ENCODE measurements around the gene APPL2.

GRCh38 chr12:105206686-105207374 lies 29.1 kb downstream of the APPL2 start:
- TF ChIP-seq ELK4 (CRISPR knock-in tag; IDR thresholded peaks at IDR 0.05; ENCODE audit: borderline replicate concordance) (no peak), ZNF232 (CRISPR knock-in tag; IDR thresholded peaks at IDR 0.05; ENCODE audit: borderline replicate concordance) (no peak), ZNF383 (CRISPR knock-in tag; IDR thresholded peaks at IDR 0.05; ENCODE audit: borderline replicate concordance) (no peak), MBNL3 (CRISPR knock-in tag; conservative IDR thresholded peaks at IDR 0.05) (no peak), CCDC6 (CRISPR knock-in tag; IDR thresholded peaks at IDR 0.05) (no peak), ZNF235 (CRISPR knock-in tag; IDR thresholded peaks at IDR 0.05; ENCODE audit: borderline replicate concordance) (no peak), ZNF263 (CRISPR knock-in tag; IDR thresholded peaks at IDR 0.05) (no peak), ZNF839 (CRISPR knock-in tag; IDR thresholded peaks at IDR 0.05; ENCODE audit: borderline replicate concordance) (no peak), CTCF (CRISPR knock-in tag; IDR thresholded peaks at IDR 0.05) (no peak), PATZ1 (CRISPR knock-in tag; IDR thresholded peaks at IDR 0.05) (no peak)
